Osteoblast (primary cell): Measurements from ENCODE around the gene NID1. TPM values are rescaled to one million over a fixed set of nuclear protein-coding genes. Genes with fewer than 3 reads are reported as not detected.

Experiments used
- DNase-seq: peaks from one replicate; pipeline ENCODE4 v3.0.0; 2011; ENCODE audit warnings: low spot score, mixed read lengths; ENCODE audit not compliant: insufficient read length; ENCODE audit errors: missing footprints
- H2AFZ ChIP-seq: 2 replicates; pipeline ENCODE4 v1.6.0; 2011; ENCODE audit warnings: mild to moderate bottlenecking, low read length
- H3K27ac ChIP-seq: 2 replicates; pipeline ENCODE4 v1.5.1; 2011; ENCODE audit warnings: mild to moderate bottlenecking, low read depth, low read length, moderate library complexity
- H3K27me3 ChIP-seq: 2 replicates; pipeline ENCODE4 v1.6.0; 2012; ENCODE audit warnings: mild to moderate bottlenecking, control low read depth, inconsistent platforms, low read length, moderate library complexity; ENCODE audit not compliant: insufficient read depth
- H3K36me3 ChIP-seq: 2 replicates; pipeline ENCODE4 v1.5.1; 2011; ENCODE audit warnings: mild to moderate bottlenecking, low read length, control low read depth, moderate library complexity; ENCODE audit not compliant: insufficient read depth
- H3K4me1 ChIP-seq: 2 replicates; pipeline ENCODE4 v1.5.1; 2011; ENCODE audit warnings: mild to moderate bottlenecking, low read length, control low read depth, moderate library complexity; ENCODE audit not compliant: insufficient read depth
- H3K4me2 ChIP-seq: 2 replicates; pipeline ENCODE4 v1.6.0; 2011; ENCODE audit warnings: mild to moderate bottlenecking, low read length; ENCODE audit not compliant: insufficient read depth
- H3K4me3 ChIP-seq: fragments of 200-600 bp; sonication (generic); 3 replicates; pipeline ENCODE4 v1.5.1; 2012; ENCODE audit warnings: mild to moderate bottlenecking, low read length, inconsistent platforms; ENCODE audit not compliant: insufficient read depth
- H3K79me2 ChIP-seq: 2 replicates; pipeline ENCODE4 v1.6.0; 2012; ENCODE audit warnings: mild to moderate bottlenecking, low read length, control low read depth, inconsistent platforms; ENCODE audit not compliant: insufficient read depth
- H3K9me3 ChIP-seq: 2 replicates; pipeline ENCODE4 v1.5.1; 2011; ENCODE audit warnings: low read depth, low read length, control low read depth
- H4K20me1 ChIP-seq: 2 replicates; pipeline ENCODE4 v1.6.0; 2012; ENCODE audit warnings: mild to moderate bottlenecking, low read length, control low read depth; ENCODE audit not compliant: insufficient read depth
- total RNA-seq: library from RNA; depleted of rRNA; stranded (reverse); fragments of >200 nt; gene quantifications from 2 replicates; pipeline ENCODE4 v1.2.3, GENCODE V29; 2012
- TF ChIP-seq, protein P1 (sequence below): IDR thresholded peaks from 2 replicates; pipeline ENCODE4 v1.5.1; 2011; ENCODE audit warnings: mild to moderate bottlenecking, low read depth, low read length, moderate library complexity; ENCODE audit errors: extremely low read depth

Gene NID1
- total RNA-seq, 1 donor = 40.2 TPM

GRCh38 chr1:236020359-236021219 is 44.3 kb downstream of the NID1 start:
- DNase-seq = peak; percentile 14
- Histone ChIP-seq H3K27ac (no peak overlapping the region), H3K27me3 (no peaks in the 10 kb centered on the region), H3K4me1 (peaks cover 13% of the 10 kb centered on the region), H4K20me1 (no peaks in the 10 kb centered on the region), H2AFZ (no peak overlapping the region), H3K9me3 (no peaks in the 10 kb centered on the region), H3K4me2 (no peak overlapping the region), H3K4me3 (no peak overlapping the region), H3K79me2 (no peaks in the 10 kb centered on the region), H3K36me3 (peaks cover 3% of the 10 kb centered on the region)
- TF ChIP-seq, protein P1, sequence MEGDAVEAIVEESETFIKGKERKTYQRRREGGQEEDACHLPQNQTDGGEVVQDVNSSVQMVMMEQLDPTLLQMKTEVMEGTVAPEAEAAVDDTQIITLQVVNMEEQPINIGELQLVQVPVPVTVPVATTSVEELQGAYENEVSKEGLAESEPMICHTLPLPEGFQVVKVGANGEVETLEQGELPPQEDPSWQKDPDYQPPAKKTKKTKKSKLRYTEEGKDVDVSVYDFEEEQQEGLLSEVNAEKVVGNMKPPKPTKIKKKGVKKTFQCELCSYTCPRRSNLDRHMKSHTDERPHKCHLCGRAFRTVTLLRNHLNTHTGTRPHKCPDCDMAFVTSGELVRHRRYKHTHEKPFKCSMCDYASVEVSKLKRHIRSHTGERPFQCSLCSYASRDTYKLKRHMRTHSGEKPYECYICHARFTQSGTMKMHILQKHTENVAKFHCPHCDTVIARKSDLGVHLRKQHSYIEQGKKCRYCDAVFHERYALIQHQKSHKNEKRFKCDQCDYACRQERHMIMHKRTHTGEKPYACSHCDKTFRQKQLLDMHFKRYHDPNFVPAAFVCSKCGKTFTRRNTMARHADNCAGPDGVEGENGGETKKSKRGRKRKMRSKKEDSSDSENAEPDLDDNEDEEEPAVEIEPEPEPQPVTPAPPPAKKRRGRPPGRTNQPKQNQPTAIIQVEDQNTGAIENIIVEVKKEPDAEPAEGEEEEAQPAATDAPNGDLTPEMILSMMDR = no peak

DNA sequence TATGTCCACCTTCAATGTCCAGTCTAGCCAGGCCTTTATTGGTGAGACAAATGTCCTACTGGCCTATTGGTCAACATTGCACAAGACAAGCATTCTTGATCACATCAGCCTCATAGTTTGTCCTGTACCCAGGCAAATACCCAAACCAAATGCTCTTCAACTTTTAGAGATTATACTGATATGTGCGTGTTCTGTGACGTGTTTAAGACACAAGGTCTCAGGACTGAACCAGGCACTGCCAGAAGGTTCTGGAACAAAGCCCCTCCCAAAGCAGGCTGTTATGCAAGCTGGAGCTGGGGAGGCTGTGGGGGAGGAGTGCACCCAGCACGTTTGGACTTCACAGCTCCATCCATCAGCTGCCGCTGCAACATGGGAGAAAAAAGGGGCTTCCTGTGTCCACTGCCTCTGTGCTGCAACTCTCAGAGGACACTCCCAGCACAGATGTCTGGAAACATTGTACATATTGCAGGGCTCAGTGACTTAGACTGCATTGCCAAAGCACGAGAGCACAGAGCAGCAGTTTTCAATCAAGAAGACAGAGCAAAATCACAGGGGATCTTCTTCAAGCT is 45.9 kb downstream of the NID1 start:
- Histone ChIP-seq H2AFZ (no peak overlapping the region), H3K36me3 (peaks cover 3% of the 10 kb centered on the region), H3K9me3 (no peaks in the 10 kb centered on the region), H3K27ac (no peak overlapping the region), H3K79me2 (no peaks in the 10 kb centered on the region), H3K4me2 (no peak overlapping the region), H3K4me3 (no peak overlapping the region), H3K4me1 (peaks cover 13% of the 10 kb centered on the region), H3K27me3 (no peaks in the 10 kb centered on the region), H4K20me1 (no peaks in the 10 kb centered on the region)
- TF ChIP-seq, protein P1 = no peak
- DNase-seq = peak; percentile 17

- Histone ChIP-seq H2AFZ (no peak overlapping the region), H3K9me3 (no peaks in the 10 kb centered on the region), H3K36me3 (no peaks in the 10 kb centered on the region), H3K4me3 (no peak overlapping the region), H3K4me1 (peaks cover 13% of the 10 kb centered on the region), H3K4me2 (no peak overlapping the region), H3K27ac (no peak overlapping the region), H3K27me3 (no peaks in the 10 kb centered on the region), H4K20me1 (no peaks in the 10 kb centered on the region), H3K79me2 (no peaks in the 10 kb centered on the region)
- TF ChIP-seq, protein P1 = no peak
- peak; percentile 37 for DNase-seq
These were observed 48.0 kb downstream of the NID1 start for GRCh38 chr1:236016782-236017400.

- H3K4me2 ChIP-seq = peak overlapping the region; percentile 4
- peaks cover 13% of the 10 kb centered on the region for H3K4me1 ChIP-seq
- no peaks in the 10 kb centered on the region for H3K79me2 ChIP-seq
- H3K27ac ChIP-seq = no peak overlapping the region
- DNase-seq = peak; percentile 34
- no peak overlapping the region for H3K4me3 ChIP-seq
- no peaks in the 10 kb centered on the region for H4K20me1 ChIP-seq
- no peaks in the 10 kb centered on the region for H3K36me3 ChIP-seq
- no peaks in the 10 kb centered on the region for H3K9me3 ChIP-seq
- H3K27me3 ChIP-seq = no peaks in the 10 kb centered on the region
- H2AFZ ChIP-seq = no peak overlapping the region
- TF ChIP-seq, protein P1 = no peak
These were observed 48.8 kb downstream of the NID1 start for GRCh38 chr1:236016083-236016482.
